Tibial nerve (tissue), 4 donors: ENCODE results near the gene USP3.

Experiments used
- CTCF ChIP-seq, 5 experiments: fragments of 200-600 bp in 3 of 5; fragments of 450-650 bp in 2 of 5; sonication (generic) in 3 of 5; IDR thresholded peaks; one replicate each; pipeline ENCODE4 v1.5.1; 2016 to 2019; ENCODE audit warnings: antibody characterized with exemption in 5 of 5, mild to moderate bottlenecking in 3 of 5, moderate library complexity in 2 of 5
- EP300 ChIP-seq, 2 donors: sonication (generic); formaldehyde crosslinking; IDR thresholded peaks; one replicate each; pipeline ENCODE4 v1.6.1; 2017; ENCODE audit warnings: antibody characterized with exemption in 2 of 2, mild to moderate bottlenecking in 1 of 2
- POLR2A ChIP-seq, 2 donors: fragments of 450-650 bp; IDR thresholded peaks; one replicate each; pipeline ENCODE4 v1.6.1; 2017; ENCODE audit warnings: antibody characterized with exemption in 2 of 2, mild to moderate bottlenecking in 2 of 2, moderate library complexity in 2 of 2

GRCh38 chr15:63473999-63474809, 30.2 kb upstream of the USP3 start:
- TF ChIP-seq CTCF (IDR thresholded peaks at IDR 0.05) (peak in 1 of 5 experiments; percentile 12), POLR2A (IDR thresholded peaks at IDR 0.05) (no peak), EP300 (IDR thresholded peaks at IDR 0.05) (no peak)
